ENCODE data around the gene OGFR.

DNA sequence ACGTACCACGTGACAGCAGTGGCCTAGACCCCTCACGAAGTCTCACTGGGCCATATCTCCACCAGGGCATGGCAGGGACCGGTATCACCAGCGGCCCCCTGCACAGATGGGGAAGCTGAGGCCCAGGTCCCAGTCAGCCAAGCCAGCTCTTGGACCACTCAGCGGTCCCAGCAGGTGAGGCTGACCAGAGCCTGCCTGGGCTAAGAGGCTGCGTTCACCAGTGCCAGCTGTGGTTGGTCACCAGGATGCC lies 11.0 kb upstream of the OGFR start:
- TF ChIP-seq, protein P1, sequence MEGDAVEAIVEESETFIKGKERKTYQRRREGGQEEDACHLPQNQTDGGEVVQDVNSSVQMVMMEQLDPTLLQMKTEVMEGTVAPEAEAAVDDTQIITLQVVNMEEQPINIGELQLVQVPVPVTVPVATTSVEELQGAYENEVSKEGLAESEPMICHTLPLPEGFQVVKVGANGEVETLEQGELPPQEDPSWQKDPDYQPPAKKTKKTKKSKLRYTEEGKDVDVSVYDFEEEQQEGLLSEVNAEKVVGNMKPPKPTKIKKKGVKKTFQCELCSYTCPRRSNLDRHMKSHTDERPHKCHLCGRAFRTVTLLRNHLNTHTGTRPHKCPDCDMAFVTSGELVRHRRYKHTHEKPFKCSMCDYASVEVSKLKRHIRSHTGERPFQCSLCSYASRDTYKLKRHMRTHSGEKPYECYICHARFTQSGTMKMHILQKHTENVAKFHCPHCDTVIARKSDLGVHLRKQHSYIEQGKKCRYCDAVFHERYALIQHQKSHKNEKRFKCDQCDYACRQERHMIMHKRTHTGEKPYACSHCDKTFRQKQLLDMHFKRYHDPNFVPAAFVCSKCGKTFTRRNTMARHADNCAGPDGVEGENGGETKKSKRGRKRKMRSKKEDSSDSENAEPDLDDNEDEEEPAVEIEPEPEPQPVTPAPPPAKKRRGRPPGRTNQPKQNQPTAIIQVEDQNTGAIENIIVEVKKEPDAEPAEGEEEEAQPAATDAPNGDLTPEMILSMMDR (IDR thresholded peaks at IDR 0.05 in 2 of 3, conservative IDR thresholded peaks at IDR 0.05 in 1 of 3; ENCODE audit: borderline replicate concordance in 1 of 3, insufficient read depth in 1 of 3, low read depth in 2 of 3, low read length in 2 of 3): no peak
- no peak for TF ChIP-seq CEBPB (IDR thresholded peaks at IDR 0.05; ENCODE audit: low read depth)
- TF ChIP-seq POLR2A (IDR thresholded peaks at IDR 0.05; ENCODE audit: borderline replicate concordance, extremely low read depth, insufficient read depth, insufficient read length): no peak
- no peak for TF ChIP-seq POLR2AphosphoS5 (IDR thresholded peaks at IDR 0.05; ENCODE audit: low read depth, low read length)
- no peak for TF ChIP-seq YY1 (IDR thresholded peaks at IDR 0.05; ENCODE audit: extremely low read depth, insufficient replicate concordance, low read depth, low read length)
- TF ChIP-seq TCF7L2 (IDR thresholded peaks at IDR 0.05; ENCODE audit: borderline replicate concordance, extremely low read depth, insufficient read depth, insufficient read length): no peak
- no peak for TF ChIP-seq JUND (IDR thresholded peaks at IDR 0.05)
- TF ChIP-seq, protein P2, sequence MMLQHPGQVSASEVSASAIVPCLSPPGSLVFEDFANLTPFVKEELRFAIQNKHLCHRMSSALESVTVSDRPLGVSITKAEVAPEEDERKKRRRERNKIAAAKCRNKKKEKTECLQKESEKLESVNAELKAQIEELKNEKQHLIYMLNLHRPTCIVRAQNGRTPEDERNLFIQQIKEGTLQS (IDR thresholded peaks at IDR 0.05): no peak
- no peak for TF ChIP-seq ZNF274 (IDR thresholded peaks at IDR 0.05; ENCODE audit: low read depth, low read length)

Data from HCT116 (cell line).